ENCODE measurements around the gene PFDN1.
"Not testable (repeated sequence)": the region's sequence is repeated elsewhere in the genome, so short reads cannot be mapped to it uniquely, and the experiment has no call there.

PFDN1 gene, protein sequence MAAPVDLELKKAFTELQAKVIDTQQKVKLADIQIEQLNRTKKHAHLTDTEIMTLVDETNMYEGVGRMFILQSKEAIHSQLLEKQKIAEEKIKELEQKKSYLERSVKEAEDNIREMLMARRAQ

DNA sequence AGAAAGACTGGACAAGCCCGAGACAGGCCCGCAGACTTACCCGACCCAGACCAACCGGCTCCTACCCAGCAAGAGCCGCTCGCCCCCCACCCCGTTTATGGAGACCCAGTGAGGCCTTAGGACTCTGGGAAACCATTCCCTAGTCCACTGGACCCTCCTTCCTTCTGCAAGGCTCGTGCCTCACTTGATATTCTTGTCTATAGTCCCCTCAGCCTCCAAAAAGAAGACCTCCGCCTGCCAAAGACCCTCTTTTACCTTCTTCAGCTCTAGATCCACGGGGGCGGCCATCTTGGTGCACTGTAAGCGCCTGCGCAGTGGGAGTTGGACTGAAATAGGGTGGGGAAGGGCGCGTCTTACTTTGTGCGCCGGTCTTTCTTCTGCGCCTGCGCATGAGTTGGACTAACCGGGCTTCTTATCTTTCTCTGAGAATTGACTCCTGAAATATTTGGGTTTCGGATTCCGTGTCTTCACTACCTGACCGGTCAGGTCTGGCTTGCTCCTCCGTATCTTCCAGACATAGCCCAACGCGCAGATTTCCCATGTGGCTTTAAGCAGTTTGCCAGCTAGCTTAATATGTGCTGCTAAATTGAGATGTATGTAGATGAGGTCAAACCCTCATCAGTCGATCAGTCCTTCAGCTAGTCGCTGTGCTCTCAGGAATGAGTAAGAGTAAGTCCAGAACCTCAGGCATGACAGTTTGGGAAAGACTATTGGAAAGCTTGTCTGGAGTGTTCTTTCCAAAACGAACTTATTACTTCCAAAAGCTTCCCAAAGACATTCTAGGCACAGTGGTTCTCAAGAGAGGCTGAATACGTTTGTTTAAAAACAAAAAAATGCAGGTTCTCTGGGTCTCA is at the start of gene PFDN1:
TSS of gene PFDN1 (minus strand) at position 316 of the 854 bp plus-strand sequence. CDS start at position 288, 28 bp downstream.
- peak; percentile 89 for DNase-seq (ENCODE audit: low spot score)

DNA sequence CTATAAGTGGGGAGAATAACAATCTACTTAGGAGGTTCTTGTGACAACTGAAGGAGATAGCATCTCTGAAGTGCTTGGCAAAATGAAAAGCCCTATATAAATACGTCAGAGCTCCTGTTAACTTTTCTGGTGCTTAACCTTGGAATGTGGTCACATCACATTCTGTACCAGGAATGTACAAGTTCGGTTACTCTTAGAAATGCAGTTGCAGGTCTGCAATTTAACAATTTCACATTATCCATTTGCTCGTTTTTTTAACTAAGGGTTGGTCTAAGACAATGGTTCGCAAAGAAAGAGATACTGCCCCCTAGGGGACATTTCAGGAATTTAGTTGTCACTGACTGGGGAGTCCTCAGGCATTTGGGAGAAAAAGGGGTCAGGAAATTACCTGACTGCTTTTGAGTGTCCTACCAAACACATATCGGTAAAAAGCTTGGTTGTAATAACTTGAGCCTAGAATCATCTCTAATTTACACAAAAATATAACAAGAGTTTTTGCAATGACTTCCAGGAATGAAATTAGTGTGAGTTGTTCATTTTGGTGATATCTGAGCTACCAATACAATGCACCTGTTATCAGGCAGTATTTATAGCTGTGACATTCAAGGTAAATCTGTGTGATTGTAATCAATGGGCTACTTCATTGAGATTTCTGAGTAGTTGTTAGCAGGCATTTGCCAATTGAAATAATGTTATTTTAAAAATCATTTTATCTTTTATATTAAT is 48.9 kb upstream of the PFDN1 start:
- no peak for DNase-seq (ENCODE audit: low spot score)

GRCh38 chr5:140349244-140349643 is 46.3 kb upstream of the PFDN1 start:
- DNase-seq (ENCODE audit: low spot score) = no peak

DNA sequence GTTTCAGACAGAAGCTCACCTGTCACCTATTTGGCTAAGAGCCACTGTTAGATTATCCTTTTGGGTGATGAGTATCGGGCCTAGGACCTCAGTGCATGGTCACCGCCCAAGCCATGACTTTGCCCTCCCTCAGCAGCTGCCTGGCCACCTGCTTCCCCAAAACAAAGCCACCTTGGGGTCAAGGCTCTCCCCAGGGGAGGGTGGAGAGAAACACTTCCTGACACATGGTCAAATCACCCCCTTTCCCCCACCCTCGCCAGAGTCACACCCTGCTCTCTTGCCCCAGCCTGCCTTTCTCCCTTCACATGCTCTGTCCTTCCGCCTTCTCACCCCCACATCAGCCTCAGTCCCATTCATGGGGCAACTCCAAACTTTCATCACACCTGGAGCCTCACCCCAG is 45.2 kb upstream of the PFDN1 start:
- no peak for DNase-seq (ENCODE audit: low spot score)

GRCh38 chr5:140347360-140347759 is 44.5 kb upstream of the PFDN1 start:
- no peak for DNase-seq (ENCODE audit: low spot score)

DNA sequence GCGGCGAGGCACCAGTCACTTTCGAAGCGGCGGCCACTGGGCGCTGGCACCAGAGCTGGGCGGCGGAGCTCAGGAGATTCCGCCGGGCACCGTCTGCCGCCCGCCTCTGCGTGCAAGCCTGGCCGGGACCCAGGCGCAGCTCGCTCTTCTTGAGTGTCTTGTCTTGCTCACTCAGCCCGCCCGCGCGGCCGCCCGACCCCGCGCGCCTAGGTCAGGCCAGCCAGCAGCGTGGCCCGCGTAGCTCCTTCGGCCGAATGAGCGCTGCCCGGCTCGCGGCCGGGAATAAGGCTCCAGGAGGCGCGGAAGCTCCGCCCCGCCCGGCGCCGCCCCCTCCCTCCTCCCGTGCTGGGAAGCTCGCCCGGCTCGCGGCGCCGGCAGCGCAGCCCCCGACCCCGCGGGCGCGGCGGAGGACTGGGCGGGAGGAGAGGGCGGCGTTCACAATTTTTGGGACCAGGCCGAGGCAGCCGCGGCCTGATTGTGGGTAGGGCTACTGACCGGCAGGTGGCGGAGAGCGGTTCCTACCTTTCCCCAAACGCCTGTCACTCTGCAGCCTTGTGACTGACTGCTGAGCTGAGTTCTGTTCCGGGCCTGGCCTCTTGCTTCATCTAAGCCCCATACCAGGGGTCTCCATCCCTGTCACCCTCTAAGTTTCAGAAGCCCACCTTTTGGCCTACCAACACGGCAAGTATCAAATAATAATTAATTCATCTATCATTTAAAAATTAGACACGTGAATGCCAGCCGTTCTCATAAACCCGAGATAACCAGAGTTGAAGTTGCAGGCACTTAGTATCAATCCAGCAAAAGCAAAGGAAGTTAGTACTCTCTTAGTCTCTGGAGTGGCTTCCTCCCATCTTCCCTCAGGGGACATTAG is 43.7 kb upstream of the PFDN1 start, which contains the start of gene HBEGF:
TSS of gene HBEGF (minus strand) at position 256 of the 874 bp plus-strand sequence. CDS start 275 bp downstream, outside the sequence.
- peak; percentile 86 for DNase-seq (ENCODE audit: low spot score)

DNA sequence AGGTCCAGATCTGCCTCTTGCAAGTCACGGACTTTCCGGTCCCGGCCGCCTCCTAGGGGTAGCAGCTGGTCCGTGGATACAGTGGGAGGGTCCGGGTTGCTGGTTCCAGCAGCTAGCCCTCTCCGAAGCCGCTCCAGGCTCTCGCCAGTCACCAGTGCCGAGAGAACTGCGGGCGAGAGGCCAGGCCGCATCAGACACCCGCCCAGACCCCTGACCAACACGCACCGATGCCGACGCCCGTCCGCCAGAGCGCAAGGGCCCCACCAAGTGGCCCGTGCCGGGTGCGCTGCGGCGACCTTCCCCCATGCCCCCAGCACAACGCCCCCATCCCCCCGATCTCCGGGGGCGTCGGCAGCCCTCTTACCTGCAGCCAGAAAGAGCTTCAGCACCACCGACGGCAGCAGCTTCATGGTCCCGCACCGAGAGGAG is 43.0 kb upstream of the PFDN1 start:
- DNase-seq (ENCODE audit: low spot score) = peak; percentile 73

DNA sequence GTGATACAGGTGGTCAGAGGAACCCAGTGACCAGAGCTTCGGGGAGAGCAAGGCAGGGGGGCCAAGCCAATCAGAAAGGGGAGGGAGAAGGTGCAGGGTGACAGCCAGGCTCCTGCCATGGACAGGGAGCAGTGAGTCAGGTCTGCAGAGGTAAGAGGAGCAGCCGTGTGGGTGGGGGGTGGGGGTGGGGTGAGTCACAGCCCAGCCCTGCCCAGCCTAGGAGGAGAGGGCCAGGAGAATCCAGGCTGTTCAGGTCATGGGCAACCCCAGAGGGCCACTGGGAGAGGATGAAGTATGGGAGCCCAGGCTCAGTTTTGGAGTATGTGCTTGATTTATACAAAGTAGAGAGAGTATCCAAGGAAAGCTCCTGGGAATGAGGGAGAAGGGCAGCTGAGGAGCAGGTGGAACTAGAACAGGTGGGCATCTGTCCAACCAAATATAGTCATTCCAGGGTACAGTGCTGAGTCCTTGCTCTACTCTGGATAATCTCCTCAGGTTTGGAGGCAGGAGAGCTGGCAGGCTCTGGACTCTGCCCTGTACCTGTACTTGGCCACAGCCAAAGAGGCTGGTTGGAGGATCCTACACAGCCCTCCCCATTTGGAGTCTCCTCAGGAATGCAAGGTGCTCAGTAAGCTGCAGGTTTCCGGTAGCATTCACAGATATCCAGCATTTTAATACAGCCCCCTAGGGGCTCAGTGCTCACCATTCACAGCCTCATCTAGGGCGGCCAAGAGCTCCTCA is 42.0 kb upstream of the PFDN1 start:
- no peak for DNase-seq (ENCODE audit: low spot score)

- DNase-seq (ENCODE audit: low spot score) = not testable (repeated sequence)
Observed at GRCh38 chr5:140343849-140344248, 40.9 kb upstream of the PFDN1 start.

DNA sequence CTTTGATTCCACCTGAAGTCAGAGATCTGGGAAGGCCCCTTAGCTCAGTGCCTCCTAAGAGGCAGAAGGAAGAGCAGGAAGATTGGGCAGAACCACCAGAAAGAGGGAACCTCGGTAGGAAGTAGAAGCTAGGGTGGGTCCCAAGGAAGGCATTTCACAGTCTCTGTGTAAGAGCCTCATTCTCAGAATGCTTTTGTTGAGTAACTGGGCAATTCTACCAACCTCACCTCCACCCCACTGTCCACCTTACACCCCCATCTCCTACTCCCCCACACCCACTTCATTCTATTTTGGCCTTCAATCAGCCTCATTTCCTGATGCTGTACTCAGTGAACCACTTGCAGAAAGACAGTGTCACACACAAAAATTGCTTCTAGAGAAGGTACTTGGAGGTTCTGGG is 40.0 kb upstream of the PFDN1 start:
- no peak for DNase-seq (ENCODE audit: low spot score)

- no peak for DNase-seq (ENCODE audit: low spot score)
Observed at GRCh38 chr5:140342287-140342686, 39.4 kb upstream of the PFDN1 start.

DNA sequence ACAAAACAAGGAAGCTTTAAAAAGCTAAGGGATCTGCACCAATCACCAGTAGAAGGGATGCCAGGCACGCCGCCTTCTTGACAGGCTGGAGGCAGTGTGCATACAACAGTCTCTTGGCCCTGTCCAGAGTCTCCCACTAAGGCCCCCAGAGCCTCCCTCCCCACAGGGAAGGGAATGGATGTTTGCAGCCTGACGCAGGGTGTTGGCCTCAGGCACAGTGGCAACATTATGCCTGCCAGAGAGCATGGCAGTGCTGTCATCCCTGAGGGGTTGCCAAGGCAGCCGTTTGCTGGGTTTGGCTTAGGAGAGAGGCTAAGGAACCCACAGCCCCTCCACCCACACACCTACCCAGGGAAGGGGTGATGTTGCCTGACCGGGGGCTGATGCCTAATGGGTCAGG is 38.7 kb upstream of the PFDN1 start:
- no peak for DNase-seq (ENCODE audit: low spot score)

- DNase-seq (ENCODE audit: low spot score) = no peak
Observed at GRCh38 chr5:140340605-140341121, 37.8 kb upstream of the PFDN1 start.

DNA sequence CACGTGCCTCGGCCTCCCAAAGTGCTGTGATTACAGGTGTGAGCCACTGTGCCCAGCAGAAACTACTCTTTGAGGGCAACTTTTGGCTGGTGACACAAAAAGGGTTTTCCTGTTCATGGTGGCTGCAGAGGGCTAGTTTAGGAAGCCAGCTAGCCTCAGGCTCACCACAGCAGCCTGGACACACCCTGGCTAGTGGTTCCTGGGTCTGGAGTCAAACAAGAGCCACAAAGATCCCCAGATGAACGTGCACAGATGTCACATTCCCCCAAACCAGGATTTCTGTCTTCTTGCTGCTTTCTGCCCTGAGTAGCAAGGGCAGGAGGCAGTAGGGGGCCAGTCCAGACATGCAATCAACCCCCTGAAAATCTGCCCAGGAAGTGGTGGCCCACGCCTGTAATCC is 36.7 kb upstream of the PFDN1 start:
- DNase-seq (ENCODE audit: low spot score) = no peak

DNA sequence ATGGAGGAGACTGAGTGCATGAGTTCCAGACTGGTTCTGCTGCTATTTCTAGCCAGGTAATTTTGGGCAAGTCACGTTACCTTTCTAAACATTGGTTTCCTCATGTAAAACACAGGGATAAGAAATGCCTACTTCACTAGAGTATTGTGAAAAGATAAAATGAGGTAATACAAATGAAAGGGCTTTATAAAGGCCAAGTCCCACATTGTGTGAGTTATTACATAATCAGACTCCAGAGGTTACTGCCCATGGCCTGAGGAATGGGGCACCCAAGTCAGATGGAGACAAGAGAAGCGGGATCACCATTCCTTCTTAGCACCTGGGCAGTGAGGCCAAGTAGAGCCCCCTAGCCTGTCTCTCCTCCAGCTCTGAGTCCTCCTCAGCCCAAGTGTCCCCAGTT is 36.0 kb upstream of the PFDN1 start:
- DNase-seq (ENCODE audit: low spot score) = no peak

- no peak for DNase-seq (ENCODE audit: low spot score)
Observed at GRCh38 chr5:140338336-140338735, 35.4 kb upstream of the PFDN1 start.

GRCh38 chr5:140337880-140338279 is 35.0 kb upstream of the PFDN1 start:
- DNase-seq (ENCODE audit: low spot score) = no peak

DNA sequence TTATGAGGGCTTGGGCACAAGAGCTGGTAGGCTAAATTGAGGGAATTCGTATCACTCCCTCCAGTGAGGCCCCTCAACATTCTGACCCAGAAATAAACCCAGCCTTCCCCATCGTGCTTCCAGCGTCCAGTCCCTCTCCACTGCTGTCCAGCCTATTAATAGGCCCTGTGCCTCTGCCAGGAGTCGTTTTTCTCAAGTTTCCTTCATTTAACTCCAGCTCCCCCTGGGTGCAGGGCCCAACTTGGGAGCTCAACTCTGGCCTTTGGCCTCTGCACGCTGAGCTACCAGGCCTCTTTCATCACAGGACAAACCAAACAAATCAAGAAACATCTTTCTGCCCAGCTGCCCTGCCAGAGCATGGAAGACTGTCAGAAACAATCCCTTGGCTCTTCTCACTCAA is 33.5 kb upstream of the PFDN1 start:
- DNase-seq (ENCODE audit: low spot score) = no peak

- DNase-seq (ENCODE audit: low spot score) = no peak
Observed at GRCh38 chr5:140331638-140332037, 28.7 kb upstream of the PFDN1 start.

GRCh38 chr5:140329739-140330481 is 27.0 kb upstream of the PFDN1 start:
- DNase-seq (ENCODE audit: low spot score) = no peak
